ENCODE measurements around the gene SPOCK1.

The SPOCK1 gene

GRCh38 chr5:137498301-137498735 is 808 bp downstream of the SPOCK1 start:
- no peak for DNase-seq
- in situ Hi-C loops (cut with HindIII; ENCODE audit: low pct_ligation_motif_present, low sequenced_read_pairs), result loop anchor here (10.0 kb wide), 1 partner anchor 154 kb away; no protein-coding TSS in a partner anchor
- TF ChIP-seq CTCF (IDR thresholded peaks at IDR 0.05; ENCODE audit: low read depth, low read length, missing control alignments), result no peak
- no peaks in the 10 kb centered on the region for H3K36me3 ChIP-seq (replicated peaks)
- H3K27me3 ChIP-seq (replicated peaks), result peaks cover 9% of the 10 kb centered on the region
- peak overlapping the region; percentile 73 for H3K4me3 ChIP-seq (ENCODE audit: low read depth, low read length)
- H3K27ac ChIP-seq, result no peak overlapping the region

GRCh38 chr5:137497396-137498290 is 1.5 kb downstream of the SPOCK1 start:
- peaks cover 9% of the 10 kb centered on the region for H3K27me3 ChIP-seq (replicated peaks)
- in situ Hi-C loops (cut with HindIII; ENCODE audit: low pct_ligation_motif_present, low sequenced_read_pairs), result loop anchor here (10.0 kb wide), 1 partner anchor 153 kb away; no protein-coding TSS in a partner anchor
- peak overlapping the region; percentile 73 for H3K4me3 ChIP-seq (ENCODE audit: low read depth, low read length)
- H3K36me3 ChIP-seq (replicated peaks), result no peaks in the 10 kb centered on the region
- TF ChIP-seq CTCF (IDR thresholded peaks at IDR 0.05; ENCODE audit: low read depth, low read length, missing control alignments), result peak; percentile 10
- no peak overlapping the region for H3K27ac ChIP-seq
- DNase-seq, result no peak

DNA sequence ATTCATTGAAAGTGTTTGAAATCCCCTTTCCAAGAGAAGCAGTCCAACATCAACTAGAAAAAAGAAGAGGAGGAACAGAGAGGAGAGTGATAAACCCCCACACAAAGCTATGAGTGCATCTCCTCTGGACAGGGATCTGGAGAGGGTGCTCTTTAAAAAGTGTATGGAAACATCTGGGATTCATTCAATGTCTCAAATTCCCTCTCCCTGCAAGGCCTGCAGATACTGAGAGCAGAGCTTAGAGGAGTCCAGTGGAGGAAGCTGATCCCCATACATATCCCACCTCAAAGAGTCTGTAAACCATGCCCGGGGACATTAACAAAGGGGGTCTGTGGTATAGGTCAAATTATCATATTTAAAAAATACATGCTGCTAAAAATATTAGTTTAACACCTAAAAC is 2.2 kb downstream of the SPOCK1 start:
- H3K27ac ChIP-seq, result no peak overlapping the region
- TF ChIP-seq CTCF (IDR thresholded peaks at IDR 0.05; ENCODE audit: low read depth, low read length, missing control alignments), result no peak
- in situ Hi-C loops (cut with HindIII; ENCODE audit: low pct_ligation_motif_present, low sequenced_read_pairs), result loop anchor here (10.0 kb wide), 1 partner anchor 152 kb away; no protein-coding TSS in a partner anchor
- no peak for DNase-seq
- peaks cover 9% of the 10 kb centered on the region for H3K27me3 ChIP-seq (replicated peaks)
- H3K36me3 ChIP-seq (replicated peaks), result no peaks in the 10 kb centered on the region
- H3K4me3 ChIP-seq (ENCODE audit: low read depth, low read length), result no peak overlapping the region

DNA sequence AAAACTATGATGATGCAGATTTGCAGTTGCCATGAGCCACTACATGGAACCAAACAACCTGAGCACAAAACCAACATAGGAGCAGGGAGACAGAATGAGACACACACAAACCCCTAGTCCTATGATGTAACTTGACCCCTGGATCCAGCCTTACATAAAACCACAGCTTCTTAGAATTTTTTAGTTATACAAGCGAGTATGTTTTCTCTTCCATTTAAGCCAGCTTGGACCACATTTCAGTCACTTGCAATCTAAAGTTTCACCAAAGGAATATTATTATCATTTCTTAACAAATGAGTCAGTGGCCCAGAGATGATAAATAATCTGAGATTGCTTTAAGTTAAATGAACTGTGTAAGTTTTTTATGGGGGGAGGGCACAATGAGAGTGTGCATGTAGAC is 6.8 kb downstream of the SPOCK1 start:
- no peak overlapping the region for H3K4me3 ChIP-seq (ENCODE audit: low read depth, low read length)
- peak; percentile 60 for DNase-seq
- no peaks in the 10 kb centered on the region for H3K27me3 ChIP-seq (replicated peaks)
- H3K36me3 ChIP-seq (replicated peaks), result no peaks in the 10 kb centered on the region
- peak overlapping the region; percentile 18 for H3K27ac ChIP-seq
- in situ Hi-C loops (cut with HindIII; ENCODE audit: low pct_ligation_motif_present, low sequenced_read_pairs), result loop anchor here (10.0 kb wide), 1 partner anchor 148 kb away; no protein-coding TSS in a partner anchor
- TF ChIP-seq CTCF (IDR thresholded peaks at IDR 0.05; ENCODE audit: low read depth, low read length, missing control alignments), result no peak

DNA sequence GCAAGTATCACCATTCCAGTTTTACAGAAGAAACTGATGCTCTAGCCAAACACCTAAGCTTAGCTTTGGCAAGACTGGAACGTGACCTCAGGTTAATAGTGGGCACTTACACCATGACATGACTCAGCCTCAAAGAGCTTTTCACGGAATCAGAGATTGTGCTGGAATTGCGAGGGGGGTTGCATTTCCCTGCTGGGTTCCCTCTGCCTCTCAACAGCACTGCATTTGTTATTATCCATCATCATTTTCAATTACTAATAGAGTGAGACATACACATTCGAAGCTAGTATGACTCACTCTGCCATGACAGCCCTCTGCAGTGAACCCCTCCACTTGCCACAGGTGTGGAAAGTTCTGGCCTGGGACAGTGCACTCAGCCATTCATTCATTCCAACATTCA is 8.0 kb downstream of the SPOCK1 start:
- H3K4me3 ChIP-seq (ENCODE audit: low read depth, low read length), result no peak overlapping the region
- in situ Hi-C loops (cut with HindIII; ENCODE audit: low pct_ligation_motif_present, low sequenced_read_pairs), result loop anchor here (10.0 kb wide), 1 partner anchor 146 kb away; no protein-coding TSS in a partner anchor
- no peak for DNase-seq
- no peak overlapping the region for H3K27ac ChIP-seq
- no peak for TF ChIP-seq CTCF (IDR thresholded peaks at IDR 0.05; ENCODE audit: low read depth, low read length, missing control alignments)
- H3K36me3 ChIP-seq (replicated peaks), result no peaks in the 10 kb centered on the region
- no peaks in the 10 kb centered on the region for H3K27me3 ChIP-seq (replicated peaks)
